ENCODE results near the gene FERD3L.

DNA sequence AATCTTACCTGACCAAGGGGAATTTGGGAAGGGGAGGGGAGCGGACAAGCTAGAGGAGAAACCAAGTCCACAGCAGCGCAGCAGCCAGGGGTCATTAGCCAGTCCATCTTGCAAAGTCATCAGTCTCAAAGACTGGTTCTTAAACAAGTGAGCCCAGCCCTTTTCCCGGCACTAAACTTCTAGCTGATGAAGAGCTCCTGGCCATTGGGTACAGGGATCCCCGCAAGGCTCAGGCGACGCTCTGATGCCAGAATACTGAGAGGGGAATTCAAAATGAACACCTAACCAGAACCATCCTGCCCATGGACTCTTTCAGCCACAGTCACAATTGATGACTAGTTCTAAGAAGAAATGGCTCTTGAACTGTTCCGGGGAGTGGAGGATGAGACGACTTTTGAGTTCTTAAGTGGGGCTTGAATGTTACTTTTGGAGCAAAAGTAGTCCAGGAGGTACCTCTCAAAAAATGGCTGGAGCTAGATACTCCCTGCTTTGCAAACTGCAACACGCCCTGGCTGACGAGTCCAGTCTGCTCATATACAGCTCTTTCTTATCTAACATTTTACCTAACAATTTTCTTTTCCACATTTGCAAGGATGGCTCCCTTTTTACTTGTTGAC, 25.2 kb downstream of the FERD3L start:
- TF ChIP-seq POLR2A (IDR thresholded peaks at IDR 0.05), result no peak
- TF ChIP-seq, protein P1, sequence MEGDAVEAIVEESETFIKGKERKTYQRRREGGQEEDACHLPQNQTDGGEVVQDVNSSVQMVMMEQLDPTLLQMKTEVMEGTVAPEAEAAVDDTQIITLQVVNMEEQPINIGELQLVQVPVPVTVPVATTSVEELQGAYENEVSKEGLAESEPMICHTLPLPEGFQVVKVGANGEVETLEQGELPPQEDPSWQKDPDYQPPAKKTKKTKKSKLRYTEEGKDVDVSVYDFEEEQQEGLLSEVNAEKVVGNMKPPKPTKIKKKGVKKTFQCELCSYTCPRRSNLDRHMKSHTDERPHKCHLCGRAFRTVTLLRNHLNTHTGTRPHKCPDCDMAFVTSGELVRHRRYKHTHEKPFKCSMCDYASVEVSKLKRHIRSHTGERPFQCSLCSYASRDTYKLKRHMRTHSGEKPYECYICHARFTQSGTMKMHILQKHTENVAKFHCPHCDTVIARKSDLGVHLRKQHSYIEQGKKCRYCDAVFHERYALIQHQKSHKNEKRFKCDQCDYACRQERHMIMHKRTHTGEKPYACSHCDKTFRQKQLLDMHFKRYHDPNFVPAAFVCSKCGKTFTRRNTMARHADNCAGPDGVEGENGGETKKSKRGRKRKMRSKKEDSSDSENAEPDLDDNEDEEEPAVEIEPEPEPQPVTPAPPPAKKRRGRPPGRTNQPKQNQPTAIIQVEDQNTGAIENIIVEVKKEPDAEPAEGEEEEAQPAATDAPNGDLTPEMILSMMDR (IDR thresholded peaks at IDR 0.05), result no peak
- no peak for TF ChIP-seq EP300 (IDR thresholded peaks at IDR 0.05)

Measured in ovary (tissue), 3 donors.